Choroid plexus epithelial cell (primary cell): ENCODE measurements around the gene RNPEPL1.

Experiments used
- DNase-seq: peaks from one replicate; pipeline ENCODE4 v3.0.0-alpha.2; 2010; ENCODE audit warnings: low read depth
- H3K4me3 ChIP-seq: 2 replicates; pipeline ENCODE4 v1.5.1; 2011; ENCODE audit warnings: low read depth, mild to moderate bottlenecking, control low read depth, low read length, moderate library complexity
- CTCF ChIP-seq: conservative IDR thresholded peaks from 2 replicates; pipeline ENCODE4 v1.5.1; 2011; ENCODE audit warnings: low read depth, mild to moderate bottlenecking, control low read depth, inconsistent platforms, low read length, moderate library complexity

RNPEPL1 gene

DNA sequence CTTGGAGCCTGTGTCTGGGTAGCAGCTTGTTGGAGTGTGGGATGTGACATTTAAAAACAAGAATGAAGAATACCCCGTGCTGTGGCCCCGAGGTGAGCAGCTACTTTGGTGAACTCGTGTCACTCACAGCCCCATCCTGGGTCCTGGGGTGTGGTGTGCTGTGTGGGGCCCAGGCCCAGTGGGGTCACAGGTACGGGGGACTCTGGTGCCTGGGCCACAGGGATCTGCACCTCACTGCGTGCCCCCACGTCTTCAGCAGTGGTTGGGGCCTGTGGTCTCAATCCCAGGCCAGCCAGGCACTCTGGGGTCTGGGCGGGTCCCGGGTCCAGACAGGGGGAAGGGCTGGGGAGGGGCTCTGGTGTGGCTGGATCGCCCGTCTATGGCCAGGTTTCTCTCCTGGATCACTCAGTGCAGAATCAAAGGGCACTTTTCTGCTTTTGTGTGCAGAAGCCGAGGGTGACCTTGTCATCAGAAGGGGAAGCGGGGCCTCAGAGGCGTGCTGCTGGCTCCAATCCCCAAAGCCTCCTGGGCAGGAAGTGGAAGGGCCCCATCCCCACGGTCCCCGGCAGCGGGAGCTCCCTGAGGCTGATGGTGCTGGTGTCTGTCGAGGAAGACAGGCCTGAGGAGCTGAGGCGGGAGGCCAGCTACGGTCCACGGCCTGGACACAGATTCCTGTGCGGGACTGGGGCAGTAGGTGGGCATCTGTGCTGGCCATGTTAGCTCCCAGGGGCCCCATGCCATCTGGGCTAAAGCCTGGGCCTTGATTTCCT is 58.4 kb downstream of the RNPEPL1 start:
- no peak overlapping the region for H3K4me3 ChIP-seq
- no peak for TF ChIP-seq CTCF
- no peak for DNase-seq

DNA sequence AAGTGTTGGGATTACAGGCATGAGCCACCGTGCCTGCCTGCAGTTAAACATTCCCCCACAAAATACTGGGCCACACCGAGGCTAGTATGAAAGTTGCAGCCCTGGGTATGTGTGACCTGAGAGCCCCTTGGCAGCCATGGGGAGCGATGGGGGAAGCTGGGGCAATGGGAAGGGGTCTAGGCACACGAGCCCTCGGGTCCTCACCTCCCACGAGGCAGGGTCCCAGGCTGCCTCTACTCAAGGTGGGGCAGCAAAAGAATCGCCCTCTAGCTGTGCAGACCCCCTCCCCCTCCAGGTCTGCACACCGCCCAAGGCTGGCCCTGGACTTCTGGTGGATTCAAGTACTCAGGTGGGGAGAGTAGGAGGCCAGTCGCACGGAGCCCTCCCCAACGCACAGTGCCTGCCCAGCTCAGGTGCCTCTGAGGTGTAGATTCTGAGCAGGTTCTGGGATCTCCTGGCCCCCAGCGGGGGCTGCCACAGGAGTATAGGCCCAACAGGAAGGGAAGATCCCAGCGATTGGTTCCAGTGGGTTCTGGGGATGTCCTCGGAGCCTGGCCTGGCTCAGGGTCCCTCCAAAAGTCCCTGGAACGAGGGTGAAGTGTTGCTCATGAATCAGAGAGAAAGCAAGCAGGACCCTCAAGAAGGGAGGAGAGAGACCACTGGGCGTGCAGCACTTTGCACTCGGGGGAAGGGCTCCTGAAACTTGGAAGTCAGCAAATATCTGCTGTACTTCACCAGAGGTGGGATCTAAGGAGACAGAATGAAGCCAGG is 59.6 kb downstream of the RNPEPL1 start:
- DNase-seq = no peak
- no peak overlapping the region for H3K4me3 ChIP-seq
- no peak for TF ChIP-seq CTCF

- TF ChIP-seq CTCF = no peak
- DNase-seq = no peak
- H3K4me3 ChIP-seq = no peak overlapping the region
Measured at GRCh38 chr2:240628507-240628807, 60.2 kb downstream of the RNPEPL1 start.

- TF ChIP-seq CTCF = no peak
- DNase-seq = no peak
- no peak overlapping the region for H3K4me3 ChIP-seq
Measured at GRCh38 chr2:240628808-240629618, 60.7 kb downstream of the RNPEPL1 start.

DNA sequence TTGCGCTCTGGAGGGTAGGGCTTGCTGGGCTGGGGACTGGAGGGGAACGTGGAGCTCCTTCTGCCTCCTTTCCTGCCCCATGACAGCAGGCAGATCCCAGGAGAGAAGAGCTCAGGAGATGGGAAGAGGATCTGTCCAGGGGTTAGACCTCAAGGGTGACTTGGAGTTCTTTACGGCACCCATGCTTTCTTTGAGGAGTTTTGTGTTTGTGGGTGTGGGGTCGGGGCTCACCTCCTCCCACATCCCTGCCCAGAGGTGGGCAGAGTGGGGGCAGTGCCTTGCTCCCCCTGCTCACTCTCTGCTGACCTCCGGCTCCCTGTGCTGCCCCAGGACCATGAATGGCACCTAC is 61.3 kb downstream of the RNPEPL1 start:
- no peak overlapping the region for H3K4me3 ChIP-seq
- no peak for TF ChIP-seq CTCF
- no peak for DNase-seq

DNA sequence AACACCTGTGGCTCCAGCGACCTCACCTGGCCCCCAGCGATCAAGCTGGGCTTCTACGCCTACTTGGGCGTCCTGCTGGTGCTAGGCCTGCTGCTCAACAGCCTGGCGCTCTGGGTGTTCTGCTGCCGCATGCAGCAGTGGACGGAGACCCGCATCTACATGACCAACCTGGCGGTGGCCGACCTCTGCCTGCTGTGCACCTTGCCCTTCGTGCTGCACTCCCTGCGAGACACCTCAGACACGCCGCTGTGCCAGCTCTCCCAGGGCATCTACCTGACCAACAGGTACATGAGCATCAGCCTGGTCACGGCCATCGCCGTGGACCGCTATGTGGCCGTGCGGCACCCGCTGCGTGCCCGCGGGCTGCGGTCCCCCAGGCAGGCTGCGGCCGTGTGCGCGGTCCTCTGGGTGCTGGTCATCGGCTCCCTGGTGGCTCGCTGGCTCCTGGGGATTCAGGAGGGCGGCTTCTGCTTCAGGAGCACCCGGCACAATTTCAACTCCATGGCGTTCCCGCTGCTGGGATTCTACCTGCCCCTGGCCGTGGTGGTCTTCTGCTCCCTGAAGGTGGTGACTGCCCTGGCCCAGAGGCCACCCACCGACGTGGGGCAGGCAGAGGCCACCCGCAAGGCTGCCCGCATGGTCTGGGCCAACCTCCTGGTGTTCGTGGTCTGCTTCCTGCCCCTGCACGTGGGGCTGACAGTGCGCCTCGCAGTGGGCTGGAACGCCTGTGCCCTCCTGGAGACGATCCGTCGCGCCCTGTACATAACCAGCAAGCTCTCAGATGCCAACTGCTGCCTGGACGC is 61.9 kb downstream of the RNPEPL1 start:
- no peak for TF ChIP-seq CTCF
- no peak overlapping the region for H3K4me3 ChIP-seq
- no peak for DNase-seq
